IgD-negative memory B cell (primary cell): ENCODE data around the gene GAL3ST3. TPM values are rescaled to one million over a fixed set of nuclear protein-coding genes. Genes with fewer than 3 reads are reported as not detected.
"Not testable (repeated sequence)": the region's sequence is repeated elsewhere in the genome, so short reads cannot be mapped to it uniquely, and the experiment has no call there.

ENCODE experiments used
- H3K27ac Mint-ChIP-seq, 3 donors: one replicate each; pipeline ENCODE4 v1.8.0; 2020 to 2022; ENCODE audit warnings: mild to moderate bottlenecking in 3 of 3, mixed read lengths in 3 of 3, moderate library complexity in 1 of 3
- H3K27me3 Mint-ChIP-seq: one replicate; pipeline ENCODE4 v1.8.0; 2021; ENCODE audit warnings: mixed read lengths
- H3K36me3 Mint-ChIP-seq: one replicate; pipeline ENCODE4 v1.8.0; 2020; ENCODE audit warnings: mild to moderate bottlenecking, mixed read lengths
- H3K4me1 Mint-ChIP-seq, 3 donors: one replicate each; pipeline ENCODE4 v1.8.0; 2020 to 2022; ENCODE audit warnings: mixed read lengths in 3 of 3, mild to moderate bottlenecking in 1 of 3
- H3K4me3 Mint-ChIP-seq, 4 donors: one replicate each; pipeline ENCODE4 v1.8.0; 2020 to 2022; ENCODE audit warnings: mild to moderate bottlenecking in 4 of 4, mixed read lengths in 4 of 4, moderate library complexity in 3 of 4
- H3K9me3 Mint-ChIP-seq, 3 donors: one replicate each; pipeline ENCODE4 v1.8.0; 2020 to 2021; ENCODE audit warnings: mixed read lengths in 3 of 3, mild to moderate bottlenecking in 1 of 3
- polyA plus RNA-seq: library from polyadenylated mRNA; unstranded; fragments of 300-500 nt; fragmentation: Illumina TruSeq; gene quantifications from one replicate; pipeline ENCODE4 v1.2.3, GENCODE V29; 2021

Gene GAL3ST3
- not detected for polyA plus RNA-seq

DNA sequence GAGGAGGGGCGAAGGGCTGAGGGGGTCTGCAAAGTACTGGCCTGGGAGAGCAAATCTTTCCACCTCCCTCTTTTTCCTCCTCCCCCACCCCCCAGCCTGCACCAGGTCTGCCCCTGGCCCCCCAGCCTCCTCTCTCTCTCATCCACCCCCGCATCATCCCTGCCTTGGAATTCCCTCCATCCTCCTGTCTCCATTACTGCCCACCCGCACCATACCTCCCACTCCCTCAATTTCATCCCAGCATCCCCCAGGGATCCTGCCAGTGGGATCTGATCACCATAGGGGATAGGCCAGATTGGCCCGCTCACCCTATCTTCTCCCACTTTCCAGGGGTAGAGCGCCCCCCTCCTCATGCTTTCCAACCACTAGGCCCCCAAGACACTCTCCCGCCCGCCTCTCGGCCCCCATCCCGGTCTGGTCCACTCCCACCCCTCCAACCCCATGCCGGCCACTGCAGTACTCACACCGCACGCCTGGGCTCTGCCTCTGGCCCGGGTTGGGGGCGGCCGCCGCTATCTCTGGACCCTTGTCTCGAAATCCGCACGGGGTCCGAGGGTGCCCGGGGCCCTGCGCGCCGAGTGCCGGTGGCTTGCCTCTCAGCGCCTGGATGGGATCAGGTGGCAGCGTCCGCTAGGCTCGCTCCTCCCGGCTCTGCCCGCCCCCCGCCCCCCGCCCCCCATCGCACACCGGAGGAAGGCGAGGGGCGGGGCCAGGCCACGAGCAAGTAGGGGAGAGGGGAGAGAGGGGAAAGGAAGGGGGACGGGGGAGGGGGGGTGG is at the start of gene GAL3ST3:
Gene GAL3ST3, minus strand, starts transcription at position 615 of the 777 bp plus-strand sequence. CDS start 3,746 bp downstream, outside the sequence.
- Mint-ChIP-seq H3K27me3 (peaks cover 6% of the 10 kb centered on the region), H3K4me3 (peak within 1 kb of the TSS in 2 of 4 donors; percentile 26 to 65), H3K9me3 (no peaks in the 10 kb centered on the region), H3K36me3 (peaks cover 4% of the 10 kb centered on the region), H3K4me1 (peaks cover 14 to 21% (median 14%) of the 10 kb centered on the region in 3 donors), H3K27ac (peak within 1 kb of the TSS in 1 of 3 donors; percentile 28)

- H3K27me3 Mint-ChIP-seq, H3K36me3 Mint-ChIP-seq, H3K4me3 Mint-ChIP-seq, H3K9me3 Mint-ChIP-seq, H3K27ac Mint-ChIP-seq: not testable (repeated sequence)
- H3K4me1 Mint-ChIP-seq = peaks cover 24 to 31% (median 24%) of the 10 kb centered on the region in 3 donors
Measured at GRCh38 chr11:66092125-66092524, 43.2 kb upstream of the GAL3ST3 start.

- no peaks in the 10 kb centered on the region for H3K36me3 Mint-ChIP-seq
- H3K27me3 Mint-ChIP-seq = no peaks in the 10 kb centered on the region
- no peak overlapping the region for H3K4me3 Mint-ChIP-seq
- peak overlapping the region in 1 of 3 donors; percentile 23 for H3K27ac Mint-ChIP-seq
- H3K9me3 Mint-ChIP-seq = no peaks in the 10 kb centered on the region
- H3K4me1 Mint-ChIP-seq = peaks cover 27 to 38% (median 27%) of the 10 kb centered on the region in 3 donors
Measured at GRCh38 chr11:66090288-66090687, 41.3 kb upstream of the GAL3ST3 start.

DNA sequence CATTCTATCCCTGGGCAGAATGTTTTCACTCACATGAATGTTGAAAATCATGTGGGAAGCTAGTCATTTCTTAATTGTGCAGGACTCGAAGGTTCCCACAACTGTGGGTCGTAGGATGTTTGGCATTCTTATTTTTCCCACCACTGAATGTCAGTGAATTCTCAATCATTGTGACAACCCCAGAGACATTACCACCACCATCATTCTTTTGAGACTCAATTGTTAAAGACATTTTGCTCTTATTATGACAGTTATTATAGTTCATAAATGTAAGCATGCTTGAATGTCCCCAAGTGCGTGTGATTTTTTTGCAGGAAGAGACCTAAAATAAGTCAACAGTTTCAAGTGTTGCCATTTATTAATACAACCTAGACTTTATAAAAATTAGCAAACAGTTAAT is 40.1 kb upstream of the GAL3ST3 start:
- Mint-ChIP-seq H3K4me1 (peaks cover 38 to 50% (median 40%) of the 10 kb centered on the region in 3 donors), H3K9me3 (no peaks in the 10 kb centered on the region), H3K27ac (no peak overlapping the region)

GRCh38 chr11:66087148-66087908 is 38.4 kb upstream of the GAL3ST3 start:
- Mint-ChIP-seq H3K9me3 (no peaks in the 10 kb centered on the region), H3K27ac (peak overlapping the region; percentile 5 to 94 (median 67)), H3K36me3 (no peaks in the 10 kb centered on the region), H3K27me3 (no peaks in the 10 kb centered on the region), H3K4me1 (peaks cover 51 to 63% (median 53%) of the 10 kb centered on the region in 3 donors), H3K4me3 (peak overlapping the region in 3 of 4 donors; percentile 63 to 81 (median 64))

More for the DNA sequence above, 40.1 kb upstream of the GAL3ST3 start:
- Mint-ChIP-seq H3K27me3 (no peaks in the 10 kb centered on the region), H3K4me3 (peak overlapping the region in 1 of 4 donors; percentile 86), H3K36me3 (no peaks in the 10 kb centered on the region)

DNA sequence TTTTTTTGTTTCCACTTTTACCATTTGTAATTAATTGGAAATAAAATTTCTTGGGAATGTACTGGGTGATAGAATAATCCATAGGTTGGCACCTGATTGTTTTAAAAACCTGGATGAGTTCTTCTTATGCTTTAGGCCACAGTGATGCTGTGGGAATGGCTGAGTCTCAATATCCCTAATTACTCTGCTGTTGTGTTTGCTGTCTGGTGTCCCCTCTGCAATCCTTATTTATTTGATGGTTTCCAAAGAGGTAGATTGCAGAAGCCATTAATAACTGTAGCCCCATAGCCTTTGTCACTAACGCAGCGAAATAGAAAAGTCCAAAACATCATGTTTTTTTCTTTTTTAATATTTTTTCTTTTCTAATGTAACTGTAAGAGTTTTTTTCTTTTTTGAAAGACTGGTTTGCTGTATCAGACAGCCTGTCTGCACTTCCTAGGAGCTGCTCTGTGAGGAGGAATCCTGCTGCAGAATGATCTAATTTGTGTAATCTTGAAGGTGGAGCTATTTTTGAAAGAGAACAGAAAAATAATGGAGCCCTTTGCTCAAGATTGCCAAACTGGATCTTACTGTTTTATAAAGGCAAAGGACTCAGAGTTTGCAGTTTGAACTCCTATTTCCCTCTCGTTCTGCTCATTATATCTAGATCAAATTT is 36.0 kb upstream of the GAL3ST3 start:
- Mint-ChIP-seq H3K4me1 (peaks cover 69 to 76% (median 71%) of the 10 kb centered on the region in 3 donors), H3K27me3 (no peaks in the 10 kb centered on the region), H3K36me3 (peaks cover 4% of the 10 kb centered on the region), H3K9me3 (no peaks in the 10 kb centered on the region), H3K27ac (peak overlapping the region in 2 of 3 donors; percentile 31 to 69), H3K4me3 (peak overlapping the region in 1 of 4 donors; percentile 18)

DNA sequence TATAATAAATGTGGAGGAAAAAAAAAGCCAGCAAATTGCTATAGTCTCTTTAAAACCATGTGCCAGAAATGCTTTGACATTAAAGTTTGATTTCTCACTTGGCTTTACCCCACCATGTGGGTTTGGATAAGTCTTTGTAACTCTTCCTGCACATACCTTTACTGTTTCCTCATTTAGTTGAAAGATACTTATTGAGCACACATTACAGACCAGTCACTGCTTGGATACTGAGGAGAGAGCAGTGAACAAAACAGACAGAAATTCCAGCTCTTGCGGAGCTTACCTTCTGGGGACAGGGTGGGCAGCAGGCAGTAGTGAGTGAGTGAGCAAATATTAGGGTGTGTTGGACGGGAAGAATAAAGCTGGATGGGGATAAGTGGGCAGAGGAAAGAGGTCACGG is 34.8 kb upstream of the GAL3ST3 start:
- H3K4me3 Mint-ChIP-seq = peak overlapping the region; percentile 6 to 65 (median 28)
- H3K36me3 Mint-ChIP-seq = peaks cover 4% of the 10 kb centered on the region
- H3K4me1 Mint-ChIP-seq = peaks cover 69 to 78% (median 76%) of the 10 kb centered on the region in 3 donors
- H3K9me3 Mint-ChIP-seq = no peaks in the 10 kb centered on the region
- no peaks in the 10 kb centered on the region for H3K27me3 Mint-ChIP-seq
- H3K27ac Mint-ChIP-seq = peak overlapping the region in 2 of 3 donors; percentile 69 to 71

DNA sequence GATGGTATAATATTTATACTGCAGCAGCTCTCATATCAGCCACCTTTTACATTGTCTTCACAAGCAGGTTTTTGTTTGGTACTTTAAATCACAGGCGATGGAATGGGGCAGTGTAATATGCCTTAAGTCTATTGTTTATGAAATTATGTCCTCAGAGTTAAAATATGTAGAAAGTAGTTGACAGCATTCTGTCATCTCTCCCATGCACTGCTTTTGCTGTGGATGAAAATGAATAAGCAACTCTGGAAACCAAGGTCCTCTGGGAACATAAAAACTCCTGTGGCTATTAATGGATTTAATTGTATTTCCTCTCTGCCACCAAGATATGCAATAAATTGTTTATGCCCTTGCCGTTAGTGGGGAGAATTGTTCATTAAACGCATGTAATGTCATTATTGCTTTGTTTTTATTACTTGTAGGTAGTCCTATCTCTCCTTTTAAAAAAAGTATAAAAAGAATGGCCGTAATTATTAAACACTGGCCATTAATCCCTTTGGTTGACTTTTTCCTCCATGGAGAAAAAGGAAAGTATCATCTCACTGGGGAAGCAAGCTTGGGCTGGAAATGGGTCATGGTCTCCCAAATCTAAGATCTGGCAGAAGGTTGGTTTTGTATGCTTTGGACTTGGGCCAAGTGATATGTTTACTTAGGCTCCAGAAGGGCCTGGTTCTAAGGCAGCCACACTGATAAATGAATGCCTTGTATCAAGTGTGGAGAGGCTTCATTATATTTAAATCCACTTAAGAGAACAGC is 34.2 kb upstream of the GAL3ST3 start:
- peaks cover 68 to 80% (median 77%) of the 10 kb centered on the region in 3 donors for H3K4me1 Mint-ChIP-seq
- H3K36me3 Mint-ChIP-seq = peaks cover 4% of the 10 kb centered on the region
- peak overlapping the region in 3 of 4 donors; percentile 19 to 65 (median 56) for H3K4me3 Mint-ChIP-seq
- no peaks in the 10 kb centered on the region for H3K27me3 Mint-ChIP-seq
- H3K9me3 Mint-ChIP-seq = no peaks in the 10 kb centered on the region
- peak overlapping the region; percentile 69 to 94 (median 71) for H3K27ac Mint-ChIP-seq

GRCh38 chr11:66081505-66081904 is 32.5 kb upstream of the GAL3ST3 start:
- Mint-ChIP-seq H3K36me3 (peaks cover 8% of the 10 kb centered on the region), H3K4me3 (peak overlapping the region; percentile 80 to 98 (median 86)), H3K27ac (peak overlapping the region; percentile 86 to 98 (median 94)), H3K27me3 (no peaks in the 10 kb centered on the region), H3K4me1 (peaks cover 64 to 80% (median 78%) of the 10 kb centered on the region in 3 donors), H3K9me3 (no peaks in the 10 kb centered on the region)

DNA sequence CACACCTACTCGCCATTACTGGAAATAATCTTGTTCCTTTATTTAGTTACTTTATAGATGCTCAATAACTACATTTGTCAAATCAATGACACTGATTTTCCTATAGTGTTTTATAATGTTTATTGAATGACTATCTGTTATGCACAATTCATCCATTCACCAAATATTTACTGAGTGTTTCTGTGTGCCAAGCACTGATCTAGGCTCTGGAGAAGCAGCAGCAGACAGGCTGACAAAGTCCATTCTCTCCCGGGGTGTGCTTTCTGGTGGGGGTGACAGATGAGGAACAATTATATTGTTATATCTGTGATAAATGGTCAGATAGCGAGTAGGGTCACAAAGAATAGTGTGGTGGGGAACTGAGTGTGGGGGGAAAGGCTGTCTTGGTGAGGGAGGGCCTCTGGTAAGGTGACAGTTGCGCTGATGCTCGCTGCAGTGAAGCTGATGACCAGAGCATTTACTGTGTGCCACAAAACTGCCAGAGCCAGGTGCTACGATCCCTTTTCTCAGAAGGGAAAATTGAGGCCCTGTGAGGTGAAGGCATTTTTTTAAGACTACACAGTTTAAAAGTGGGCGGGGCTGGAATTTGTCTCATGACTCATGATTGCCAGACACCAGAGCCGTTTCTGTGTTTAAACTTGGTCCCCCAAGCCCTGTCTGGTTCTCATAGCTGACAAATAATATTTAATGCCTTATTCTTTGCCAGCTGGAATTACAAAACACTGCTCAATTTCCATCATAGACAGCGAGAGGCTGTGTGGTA is 31.3 kb upstream of the GAL3ST3 start:
- Mint-ChIP-seq H3K27me3 (no peaks in the 10 kb centered on the region), H3K9me3 (no peaks in the 10 kb centered on the region), H3K36me3 (peaks cover 8% of the 10 kb centered on the region), H3K4me3 (peak overlapping the region; percentile 80 to 98 (median 82)), H3K27ac (peak overlapping the region; percentile 86 to 98 (median 94)), H3K4me1 (peaks cover 59 to 76% (median 70%) of the 10 kb centered on the region in 3 donors)

- Mint-ChIP-seq H3K36me3 (peaks cover 11% of the 10 kb centered on the region), H3K4me3 (peak overlapping the region in 3 of 4 donors; percentile 67 to 98 (median 84)), H3K4me1 (peaks cover 53 to 71% (median 64%) of the 10 kb centered on the region in 3 donors), H3K27ac (peak overlapping the region in 2 of 3 donors; percentile 86 to 98)
- not testable (repeated sequence) for H3K27me3 Mint-ChIP-seq, H3K9me3 Mint-ChIP-seq
Measured at GRCh38 chr11:66078949-66079348, 30.0 kb upstream of the GAL3ST3 start.

GRCh38 chr11:66077927-66078326 is 29.0 kb upstream of the GAL3ST3 start:
- Mint-ChIP-seq H3K4me1 (peaks cover 49 to 67% (median 63%) of the 10 kb centered on the region in 3 donors), H3K36me3 (peaks cover 11% of the 10 kb centered on the region), H3K4me3 (peak overlapping the region; percentile 13 to 98 (median 76)), H3K9me3 (no peaks in the 10 kb centered on the region), H3K27ac (peak overlapping the region; percentile 48 to 98 (median 86)), H3K27me3 (no peaks in the 10 kb centered on the region)

DNA sequence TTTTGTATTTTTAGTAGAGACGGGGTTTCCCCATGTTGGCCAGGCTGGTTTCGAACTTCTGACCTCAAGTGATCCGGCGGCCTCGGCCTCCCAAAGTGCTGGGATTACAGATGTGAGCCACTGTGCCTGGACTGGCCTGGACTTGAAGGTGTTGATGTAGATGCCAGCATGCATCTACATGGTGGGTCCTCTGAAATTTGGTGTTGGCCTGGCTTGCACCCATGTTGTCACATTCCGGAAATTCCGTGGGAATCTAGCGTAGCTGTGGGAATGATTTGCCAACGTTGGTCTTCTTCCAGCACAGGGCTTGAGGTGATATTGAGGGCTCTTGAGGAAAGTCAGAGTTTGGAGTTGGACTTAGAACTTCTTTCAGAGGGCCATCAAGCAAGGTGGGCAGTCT is 27.6 kb upstream of the GAL3ST3 start:
- Mint-ChIP-seq H3K36me3 (peaks cover 10% of the 10 kb centered on the region), H3K4me1 (peaks cover 43 to 70% (median 61%) of the 10 kb centered on the region in 3 donors), H3K27me3 (no peaks in the 10 kb centered on the region), H3K4me3 (peak overlapping the region in 2 of 4 donors; percentile 39 to 70), H3K9me3 (no peaks in the 10 kb centered on the region), H3K27ac (peak overlapping the region; percentile 63 to 87 (median 86))
